Activated CD4-positive, CD25-positive, alpha-beta regulatory T cell (primary cell): Measurements from ENCODE around the gene SLC7A14.

Experiments
- DNase-seq, 4 experiments: peaks; one replicate each; lab custom pipeline; 2025; lab: John Stamatoyannopoulos, UW

Gene SLC7A14

DNA sequence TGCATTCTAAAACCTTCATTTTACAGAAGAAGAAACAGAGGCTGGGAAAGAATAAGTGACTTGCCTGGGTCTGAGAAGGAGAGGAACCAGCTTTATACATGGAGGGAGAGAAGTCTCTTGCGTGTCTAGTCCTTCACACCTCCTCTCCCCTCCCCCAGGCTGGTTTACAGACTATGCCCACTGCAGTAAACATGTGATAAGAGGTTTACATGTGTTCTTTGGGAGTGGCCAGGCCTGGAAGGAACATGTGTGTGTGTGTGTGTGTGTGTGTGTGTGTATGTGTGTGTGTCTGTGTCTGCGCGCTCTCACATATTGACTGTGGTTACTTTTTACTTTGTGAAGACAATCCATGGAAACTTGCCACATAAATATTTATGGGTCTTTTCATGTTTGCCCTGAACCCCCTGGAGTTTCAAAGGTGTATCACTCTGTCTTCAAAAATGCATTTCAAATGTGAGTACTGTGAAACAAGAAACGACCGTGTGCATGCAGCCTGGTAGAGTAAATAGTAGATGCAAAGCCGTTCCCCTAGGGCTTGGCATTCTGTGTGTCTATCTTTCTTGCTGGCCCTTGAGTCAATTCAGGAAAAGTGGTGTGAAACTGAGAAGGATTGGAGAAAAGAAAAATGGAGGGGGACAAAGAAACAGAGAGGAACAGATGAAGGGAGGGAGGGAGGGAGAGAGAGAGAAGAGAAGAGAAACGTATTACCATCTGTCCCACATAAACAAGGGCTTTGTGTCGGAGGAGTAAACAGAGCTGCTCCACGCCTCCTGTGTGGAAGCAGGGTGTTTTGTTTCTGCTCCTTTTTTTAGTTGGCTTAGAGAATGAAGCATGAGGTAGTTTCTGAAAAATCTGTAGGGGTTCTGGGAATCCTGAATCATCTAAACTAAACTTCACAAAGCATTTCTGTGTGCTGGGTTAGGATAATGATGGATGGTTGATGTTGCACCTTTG is 115.5 kb downstream of the SLC7A14 start:
- no peak for DNase-seq

GRCh38 chr3:170469151-170470062 is 116.5 kb downstream of the SLC7A14 start:
- no peak for DNase-seq

- no peak for DNase-seq
These were observed 118.2 kb downstream of the SLC7A14 start for GRCh38 chr3:170467571-170468147.

DNA sequence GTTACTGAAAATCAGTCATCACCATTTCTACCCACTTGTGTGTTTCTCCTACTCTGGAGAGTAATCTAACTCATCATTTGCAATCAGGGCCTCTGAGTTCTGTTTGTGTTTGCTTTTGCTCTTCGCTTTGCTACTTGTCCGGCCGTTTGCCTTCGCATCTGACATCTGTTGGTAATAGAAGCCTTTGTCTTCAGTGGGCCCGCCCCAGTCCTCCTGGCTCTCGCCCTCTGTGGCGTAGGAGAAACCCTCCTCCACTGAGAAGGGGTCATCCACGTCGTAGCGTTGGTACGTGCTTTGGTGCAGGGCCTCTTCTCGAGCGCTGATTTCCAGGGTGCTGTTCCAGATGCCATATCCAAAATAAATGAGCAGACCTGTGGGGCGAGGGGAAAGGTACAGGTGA is 118.9 kb downstream of the SLC7A14 start:
- no peak for DNase-seq

- DNase-seq, result no peak
These were observed 119.9 kb downstream of the SLC7A14 start for GRCh38 chr3:170465955-170466354.

DNA sequence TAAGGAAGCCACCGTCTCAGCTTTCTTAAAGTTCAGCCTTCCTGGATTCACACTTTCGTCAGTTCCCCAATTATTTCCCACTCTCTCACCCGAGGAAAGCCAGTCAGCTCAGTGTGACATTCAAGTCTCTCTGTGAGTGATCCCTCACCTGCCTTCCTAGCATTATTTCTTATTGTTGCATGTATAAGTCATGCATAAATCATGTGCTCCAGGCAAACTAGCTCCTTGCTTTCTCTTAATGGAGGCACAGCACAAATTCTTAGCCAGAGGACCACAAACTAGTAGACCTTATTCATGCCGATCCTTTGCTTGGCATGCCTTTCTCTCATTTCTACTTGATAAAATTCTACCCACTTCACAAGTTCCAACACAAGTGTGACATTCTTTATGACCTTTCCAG is 122.9 kb downstream of the SLC7A14 start:
- DNase-seq, result no peak

- no peak for DNase-seq
These were observed 127.6 kb downstream of the SLC7A14 start for GRCh38 chr3:170458285-170458684.

DNA sequence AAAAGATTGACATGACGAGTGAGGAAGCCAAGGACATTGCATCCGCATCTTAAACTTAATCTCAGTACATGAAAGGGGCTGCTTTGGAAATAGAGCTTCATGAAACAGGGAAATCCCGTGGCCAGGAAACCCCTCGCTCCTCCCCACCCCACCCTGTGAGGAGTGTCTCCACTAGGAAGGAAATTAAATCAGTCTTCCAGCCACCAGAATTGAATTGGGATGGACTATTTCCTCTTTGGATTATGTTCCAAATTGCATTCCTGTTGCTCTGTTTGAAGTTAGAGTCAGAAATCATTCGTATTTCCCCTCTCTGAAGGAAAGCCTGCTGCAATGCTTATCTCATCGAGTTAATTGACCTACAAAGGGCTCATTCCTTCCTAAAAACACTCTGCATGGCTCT is 131.4 kb downstream of the SLC7A14 start:
- no peak for DNase-seq

DNA sequence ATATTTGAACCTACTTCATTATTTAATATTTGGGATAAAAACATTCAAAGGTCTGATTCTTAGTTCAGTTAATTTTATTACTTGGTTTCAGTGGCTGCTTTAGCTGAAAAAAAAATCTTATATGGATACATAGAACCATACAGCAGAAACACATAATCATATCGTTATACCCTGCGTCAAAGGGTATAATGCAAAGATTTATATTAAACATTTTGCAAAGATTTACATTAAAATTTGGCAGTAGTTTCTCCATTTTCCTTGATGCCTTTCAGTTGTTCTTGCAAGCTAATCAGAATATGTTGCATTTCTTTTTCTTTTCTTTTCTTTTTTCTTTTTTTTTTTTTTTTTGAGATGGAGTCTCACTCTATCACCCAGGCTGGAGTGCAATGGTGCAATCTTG is 135.8 kb downstream of the SLC7A14 start:
- DNase-seq, result no peak

DNA sequence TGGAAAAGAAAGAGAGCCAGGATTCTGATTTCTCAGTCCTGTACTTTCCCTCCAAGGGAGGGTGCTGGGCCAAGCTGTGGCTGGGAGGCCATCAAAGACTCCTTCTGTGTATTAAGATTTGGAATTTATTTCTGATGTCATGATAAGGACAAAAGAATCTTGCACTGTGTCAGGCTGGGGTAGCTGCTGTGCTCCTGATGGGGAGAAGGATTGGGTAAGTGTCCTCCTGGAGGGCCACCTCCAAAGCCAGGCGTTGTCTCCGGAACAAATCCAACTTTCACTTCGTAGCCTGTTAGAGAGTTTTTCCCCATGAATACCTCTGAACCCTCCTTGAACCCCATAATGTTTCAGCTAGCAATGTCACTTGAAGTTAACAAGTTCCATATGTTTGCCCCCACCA is 137.3 kb downstream of the SLC7A14 start:
- DNase-seq, result no peak

DNA sequence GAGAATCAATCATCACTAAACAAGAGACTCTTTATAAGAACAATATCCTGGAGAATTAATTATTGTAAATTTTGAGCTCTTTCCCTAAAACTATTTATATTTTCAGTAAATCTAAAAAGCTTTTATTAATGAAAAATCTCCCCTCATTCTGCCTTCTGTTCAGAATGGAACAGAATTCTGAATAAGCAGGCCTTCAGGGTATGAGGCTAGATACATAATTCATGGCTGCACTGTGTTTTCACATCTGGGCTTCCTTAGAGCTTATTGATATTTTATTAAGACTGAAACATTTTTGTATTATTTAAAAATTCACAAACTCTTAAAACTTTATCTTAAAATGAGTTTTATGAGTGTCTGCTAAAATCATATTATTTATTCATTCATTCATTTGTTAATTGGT is 142.4 kb downstream of the SLC7A14 start:
- DNase-seq, result no peak

DNA sequence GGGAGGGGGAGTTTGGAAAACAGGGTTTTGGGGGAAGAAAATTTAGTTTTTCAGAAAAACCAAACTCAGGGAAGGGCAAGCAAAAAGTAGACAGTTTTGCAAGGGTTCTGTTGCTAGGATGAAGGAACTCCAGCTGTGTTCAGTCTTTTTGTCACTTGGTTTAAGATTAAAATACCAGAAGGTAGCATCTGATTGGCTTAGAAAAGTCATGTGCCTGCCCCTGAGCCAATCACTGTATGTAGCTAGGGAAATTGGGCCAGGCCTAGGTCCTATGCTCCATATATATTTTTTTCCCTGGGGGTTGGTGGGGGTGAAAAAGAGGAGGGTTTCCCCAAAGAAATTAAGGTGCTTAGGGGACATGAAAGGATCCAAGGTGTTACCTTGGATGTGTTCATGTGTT is 142.9 kb downstream of the SLC7A14 start:
- DNase-seq, result no peak

- no peak for DNase-seq
These were observed 144.5 kb downstream of the SLC7A14 start for GRCh38 chr3:170441412-170441811.

DNA sequence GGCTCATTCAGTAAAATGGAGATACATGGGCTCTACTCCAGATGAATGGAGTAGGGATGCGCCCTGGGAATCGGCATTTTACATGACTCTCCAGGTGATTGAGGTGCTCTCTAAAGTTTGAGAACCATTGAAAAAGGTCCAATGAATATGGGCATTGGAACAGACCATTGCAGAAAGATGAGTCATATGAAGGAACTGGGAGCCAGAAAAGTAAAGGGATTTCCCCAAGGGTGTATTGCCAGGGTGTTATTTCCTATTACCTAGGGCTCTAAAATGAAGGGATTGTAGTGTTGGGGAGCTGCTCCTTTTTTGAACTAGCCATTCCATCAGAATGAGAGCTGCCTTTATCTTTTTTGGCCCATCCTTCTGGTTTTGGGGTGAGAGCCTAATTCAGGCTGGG is 145.5 kb downstream of the SLC7A14 start:
- no peak for DNase-seq

DNA sequence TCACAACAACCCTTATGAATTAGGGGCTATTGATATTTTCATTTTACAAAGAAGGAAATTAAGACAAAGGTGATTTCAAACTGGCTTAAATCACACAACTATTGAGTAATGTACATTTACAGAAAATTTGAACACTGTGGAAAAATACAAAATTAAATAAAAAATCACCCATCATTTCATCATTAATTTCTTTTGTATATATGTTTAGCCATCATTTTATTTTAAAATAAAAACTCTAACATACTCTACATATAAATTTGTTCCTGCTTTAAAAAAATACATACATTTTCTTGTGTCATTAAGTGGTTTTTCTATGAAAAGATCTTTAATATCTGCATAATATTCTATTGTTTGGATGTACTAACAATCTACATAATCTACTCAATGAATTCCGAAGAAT is 147.0 kb downstream of the SLC7A14 start:
- DNase-seq, result no peak

DNA sequence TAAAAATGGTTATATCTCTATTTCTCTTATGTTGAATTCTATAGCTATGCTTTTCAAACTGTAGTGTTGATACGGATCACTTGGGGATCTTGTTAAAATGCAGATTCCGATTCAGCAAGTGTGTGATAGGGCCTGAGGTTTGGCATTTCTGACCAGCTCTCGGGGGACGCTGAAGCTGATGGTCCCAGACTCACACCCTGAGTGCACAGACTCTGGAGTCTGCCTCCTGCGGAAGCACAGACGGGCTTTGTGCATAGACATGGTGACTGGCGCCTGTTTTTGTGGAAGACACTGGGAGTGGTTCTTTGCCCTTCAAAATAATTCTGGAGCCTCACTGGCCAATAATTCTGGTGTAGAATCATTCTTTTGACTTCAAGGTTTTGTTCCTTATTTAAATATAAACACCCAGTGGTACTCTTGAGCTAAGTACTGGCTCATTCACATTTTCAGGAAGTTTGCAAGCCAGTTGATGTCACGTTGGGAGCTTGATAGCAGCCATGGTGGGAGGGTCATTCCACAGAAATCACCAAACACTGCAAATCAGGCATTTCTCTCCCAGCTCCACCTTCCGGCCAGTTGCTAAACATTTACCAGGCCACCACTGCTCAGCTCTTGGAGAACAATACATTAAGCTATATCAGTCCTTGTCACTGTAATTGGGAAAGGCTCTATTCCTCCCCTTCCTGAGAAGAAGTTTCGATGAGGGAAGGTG is 148.0 kb downstream of the SLC7A14 start:
- no peak for DNase-seq

GRCh38 chr3:170437176-170437575 is 148.7 kb downstream of the SLC7A14 start:
- no peak for DNase-seq

GRCh38 chr3:170436697-170437096 is 149.2 kb downstream of the SLC7A14 start:
- no peak for DNase-seq

DNA sequence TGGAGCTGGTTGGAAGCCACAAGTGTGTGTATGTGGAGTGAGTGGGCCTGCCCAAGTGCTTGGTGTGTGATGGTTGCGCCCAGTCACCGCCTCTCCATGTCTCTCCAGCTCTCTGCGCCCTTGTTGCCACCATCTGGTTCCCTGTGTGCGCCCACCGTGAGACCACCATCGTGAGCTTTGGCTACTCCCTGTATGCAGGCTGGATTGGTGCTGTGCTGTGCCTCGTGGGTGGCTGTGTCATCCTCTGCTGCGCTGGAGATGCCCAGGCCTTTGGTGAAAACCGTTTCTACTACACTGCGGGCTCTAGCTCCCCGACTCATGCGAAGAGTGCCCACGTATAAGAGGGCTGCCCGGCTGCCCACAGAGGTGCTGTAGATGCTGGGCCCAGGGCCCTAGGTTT is 153.5 kb downstream of the SLC7A14 start:
- no peak for DNase-seq

GRCh38 chr3:170431054-170431453 is 154.8 kb downstream of the SLC7A14 start:
- DNase-seq, result no peak

GRCh38 chr3:170429050-170429449 is 156.8 kb downstream of the SLC7A14 start:
- DNase-seq, result no peak

DNA sequence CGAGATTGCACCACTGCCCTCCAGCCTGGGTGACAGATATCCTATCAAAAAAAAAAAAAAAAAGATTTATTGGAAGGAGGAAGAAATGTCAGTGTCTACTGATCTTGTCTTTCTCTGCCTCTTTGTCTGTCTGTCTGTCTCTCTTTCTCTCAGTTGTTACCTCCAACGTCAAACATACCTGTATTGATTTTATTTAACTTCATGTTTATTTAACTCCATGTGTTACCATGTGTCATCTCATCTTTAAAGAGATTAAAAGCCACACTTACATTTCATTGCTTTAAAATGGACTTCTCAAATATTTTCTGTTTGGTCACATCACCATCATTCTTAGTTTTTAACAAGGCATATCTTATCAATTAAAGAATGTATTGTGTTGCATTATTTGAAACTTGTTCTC is 157.8 kb downstream of the SLC7A14 start:
- no peak for DNase-seq
